ENCODE results near the gene KCNH4. TPM values are rescaled to one million over a fixed set of nuclear protein-coding genes. Genes with fewer than 3 reads are reported as not detected.

KCNH4 gene
- total and polyA plus RNA-seq, 9 of the 15 experiments (the other 6 are each of a cell fraction or from before 2014, with no cell fraction given): 0.10 to 1.8 (median 0.50) TPM

- no peak for TF ChIP-seq HMBOX1 (IDR thresholded peaks at IDR 0.05)
- TF ChIP-seq MAX (CRISPR knock-in tag; IDR thresholded peaks at IDR 0.05): peak; percentile 91
- TF ChIP-seq ATF6 (CRISPR knock-in tag; IDR thresholded peaks at IDR 0.05): no peak
- no peak for TF ChIP-seq HMG20B (CRISPR knock-in tag; IDR thresholded peaks at IDR 0.05)
- no peak for TF ChIP-seq THRAP3 (IDR thresholded peaks at IDR 0.05; ENCODE audit: borderline replicate concordance)
- no peak for TF ChIP-seq ZC3H11A (IDR thresholded peaks at IDR 0.05; ENCODE audit: low read depth, low read length)
- no peak for TF ChIP-seq RFX1 (IDR thresholded peaks at IDR 0.05)
- TF ChIP-seq MTA2 (IDR thresholded peaks at IDR 0.05; ENCODE audit: low read depth): no peak
- TF ChIP-seq CBX1 (IDR thresholded peaks at IDR 0.05; ENCODE audit: low read depth): peak; percentile 69; the same call in 1 of the 2 replicates
- TF ChIP-seq CBX8 (IDR thresholded peaks at IDR 0.05; ENCODE audit: borderline replicate concordance, extremely low read depth, low read depth, low read length, poor library complexity, severe bottlenecking): no peak
- no peak for TF ChIP-seq ZKSCAN1 (IDR thresholded peaks at IDR 0.05; ENCODE audit: low read depth, low read length)
- no peak for TF ChIP-seq THRB (CRISPR knock-in tag; conservative IDR thresholded peaks at IDR 0.05)
- no peak for TF ChIP-seq SPI1 (IDR thresholded peaks at IDR 0.05; ENCODE audit: borderline replicate concordance, low read depth, low read length)
- peak; percentile 97 to 99 for TF ChIP-seq E2F6 (IDR thresholded peaks at IDR 0.05; ENCODE audit: borderline replicate concordance in 1 of 2, extremely low read depth in 1 of 2, insufficient read depth in 1 of 2, insufficient read length in 1 of 2, low read depth in 1 of 2, low read length in 1 of 2, poor library complexity in 1 of 2, severe bottlenecking in 1 of 2)
- no peak for TF ChIP-seq ELK1 (CRISPR knock-in tag; IDR thresholded peaks at IDR 0.05)
- no peak for TF ChIP-seq KLF13 (tag; IDR thresholded peaks at IDR 0.05; ENCODE audit: borderline replicate concordance, low read depth)
- no peak for TF ChIP-seq ZKSCAN8 (CRISPR knock-in tag; IDR thresholded peaks at IDR 0.05)
- TF ChIP-seq ARID2 (IDR thresholded peaks at IDR 0.05): no peak
Observed at GRCh38 chr17:42183741-42184711, 3.1 kb upstream of the KCNH4 start (continued).

All from K562 (cell line).